KOPT-K1 (cell line): ENCODE data around the gene WNT5A.
"Not testable (repeated sequence)": the region's sequence is repeated elsewhere in the genome, so short reads cannot be mapped to it uniquely, and the experiment has no call there.

ENCODE experiments used
- H3K27ac ChIP-seq: fragments of 200-600 bp; sonication (generic); 2 replicates; pipeline ENCODE4 v1.5.1; 2016; ENCODE audit warnings: antibody characterized with exemption, mild to moderate bottlenecking, low read depth, low read length; ENCODE audit not compliant: poor library complexity, severe bottlenecking
- H3K36me3 ChIP-seq: fragments of 200-600 bp; sonication (generic); 2 replicates; pipeline ENCODE4 v1.5.1; 2017; ENCODE audit warnings: antibody characterized with exemption, mild to moderate bottlenecking, low read length, moderate library complexity; ENCODE audit not compliant: insufficient read depth
- H3K9me3 ChIP-seq: fragments of 200-600 bp; sonication (generic); 2 replicates; pipeline ENCODE4 v1.5.1; 2017; ENCODE audit warnings: antibody characterized with exemption, low read length, mild to moderate bottlenecking; ENCODE audit not compliant: insufficient read depth, poor library complexity, severe bottlenecking

WNT5A gene

GRCh38 chr3:55515550-55516246 lies 28.6 kb upstream of the WNT5A start:
- Histone ChIP-seq H3K27ac (no peak overlapping the region), H3K9me3 (no peaks in the 10 kb centered on the region), H3K36me3 (no peaks in the 10 kb centered on the region)

GRCh38 chr3:55514962-55515361 lies 27.9 kb upstream of the WNT5A start:
- Histone ChIP-seq H3K36me3 (no peaks in the 10 kb centered on the region), H3K9me3 (no peaks in the 10 kb centered on the region), H3K27ac (no peak overlapping the region)

GRCh38 chr3:55512571-55513343 lies 25.7 kb upstream of the WNT5A start:
- Histone ChIP-seq H3K36me3 (no peaks in the 10 kb centered on the region), H3K27ac (no peak overlapping the region), H3K9me3 (no peaks in the 10 kb centered on the region)

DNA sequence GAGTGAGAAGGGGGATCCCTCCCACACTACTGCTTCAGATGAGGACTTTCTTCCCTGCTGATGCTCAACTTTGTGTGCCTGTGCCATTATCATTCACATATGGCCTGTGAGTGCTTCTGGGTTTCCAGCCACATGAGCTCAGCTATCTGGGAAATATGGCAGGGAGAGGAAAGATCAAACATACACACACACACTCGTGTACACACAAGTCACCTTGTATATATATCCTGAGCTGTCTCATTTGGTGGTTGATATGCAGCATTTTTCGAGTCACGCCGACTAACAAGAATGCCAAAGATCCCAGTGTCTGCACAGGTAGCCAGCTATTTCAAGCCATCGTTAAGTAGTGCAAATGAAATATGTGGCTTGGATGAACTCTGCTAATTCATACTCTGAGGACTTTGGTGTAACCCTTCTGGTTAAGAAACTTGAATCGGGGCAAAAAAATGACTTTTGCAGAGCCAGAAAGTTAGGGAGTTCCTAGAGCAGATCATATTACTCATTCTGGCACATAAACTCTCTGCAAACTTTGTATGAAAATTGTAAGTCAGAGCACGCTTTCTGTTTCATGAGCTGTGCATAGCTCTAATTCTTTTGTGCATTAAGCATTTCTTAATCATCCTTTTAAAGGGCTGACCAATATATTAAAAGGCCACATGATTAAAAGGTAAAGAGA lies 24.9 kb upstream of the WNT5A start:
- Histone ChIP-seq H3K27ac (no peak overlapping the region), H3K36me3 (no peaks in the 10 kb centered on the region), H3K9me3 (no peaks in the 10 kb centered on the region)

DNA sequence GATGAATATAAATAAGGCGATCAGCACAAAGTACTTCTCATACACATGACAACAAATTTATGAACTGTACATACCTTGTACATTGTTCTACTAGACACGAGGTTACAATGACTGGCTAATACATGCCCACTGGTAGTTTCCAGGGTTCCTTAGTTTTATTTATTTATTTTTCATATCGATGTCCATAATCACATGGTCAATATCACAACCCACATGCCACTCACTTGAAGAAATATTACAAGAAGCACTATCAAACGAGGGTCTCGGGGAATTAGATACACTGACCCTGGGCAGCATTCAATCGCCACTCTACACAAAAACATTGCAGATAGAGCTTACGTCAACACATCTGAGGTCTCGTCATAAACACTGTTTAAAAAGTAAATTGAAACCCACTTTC lies 21.2 kb upstream of the WNT5A start:
- Histone ChIP-seq H3K36me3 (no peaks in the 10 kb centered on the region), H3K9me3 (no peaks in the 10 kb centered on the region), H3K27ac (no peak overlapping the region)

DNA sequence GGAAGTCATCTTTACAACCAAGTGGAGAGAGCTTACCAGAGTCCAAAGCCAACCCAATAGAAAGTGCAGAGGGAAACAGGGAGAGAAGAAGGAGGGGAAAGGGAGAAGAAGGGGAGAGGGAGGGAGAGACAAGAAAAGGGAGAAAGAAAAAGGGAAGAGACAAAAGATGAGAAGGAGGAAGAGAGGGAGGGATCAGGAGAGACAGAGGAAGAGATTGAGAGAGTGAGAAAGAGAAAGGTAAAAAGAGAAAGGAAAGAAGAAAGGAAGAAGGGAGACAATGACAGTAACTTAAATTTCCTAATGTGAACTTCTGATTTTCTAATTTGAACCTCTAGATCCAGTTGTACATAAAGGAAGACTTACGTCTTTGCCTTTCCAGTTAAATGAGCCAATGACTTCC lies 20.7 kb upstream of the WNT5A start:
- H3K36me3 ChIP-seq = no peaks in the 10 kb centered on the region
- no peaks in the 10 kb centered on the region for H3K9me3 ChIP-seq
- H3K27ac ChIP-seq = no peak overlapping the region

DNA sequence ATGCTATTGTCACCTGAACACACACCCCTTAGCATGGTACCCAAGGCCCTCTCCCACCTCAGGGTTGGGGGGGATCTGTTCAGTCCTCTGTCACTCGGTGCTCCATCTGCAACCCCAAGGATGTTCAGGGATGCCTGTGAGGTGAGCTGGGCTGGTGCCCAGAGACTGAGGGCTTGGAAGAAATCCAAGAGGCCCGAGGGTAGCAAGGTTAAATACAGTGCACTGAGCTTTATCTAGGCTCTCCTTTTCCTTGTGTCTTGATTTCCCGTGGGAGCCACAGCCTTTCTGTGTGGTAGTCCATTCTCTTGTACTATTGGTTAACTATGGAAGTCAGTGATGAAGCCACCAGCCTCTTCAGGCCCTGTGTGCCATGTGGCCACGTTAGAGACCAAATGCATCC lies 18.7 kb upstream of the WNT5A start:
- no peaks in the 10 kb centered on the region for H3K9me3 ChIP-seq
- H3K27ac ChIP-seq = no peak overlapping the region
- H3K36me3 ChIP-seq = no peaks in the 10 kb centered on the region

- not testable (repeated sequence) for H3K9me3 ChIP-seq, H3K27ac ChIP-seq, H3K36me3 ChIP-seq
These were observed 18.0 kb upstream of the WNT5A start for GRCh38 chr3:55505102-55505501.

DNA sequence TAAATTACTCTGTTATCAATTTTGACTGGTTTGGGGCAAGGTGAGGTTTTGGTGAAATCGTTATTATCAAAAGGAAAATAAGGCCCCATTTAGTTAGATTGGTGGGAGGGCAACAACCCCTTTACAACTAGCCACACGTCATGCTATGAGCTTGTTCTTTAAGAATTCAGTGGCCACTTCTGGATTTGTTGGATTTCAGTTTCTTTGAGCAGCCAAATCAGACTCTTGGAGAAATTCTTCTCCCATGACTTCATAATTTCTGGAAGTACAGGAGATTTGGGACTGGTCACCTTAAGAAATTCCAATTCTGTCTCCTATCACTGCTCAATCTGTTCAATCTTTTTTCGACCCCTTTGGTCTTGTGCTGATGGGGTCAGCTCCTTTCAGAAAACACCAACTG lies 14.8 kb upstream of the WNT5A start:
- Histone ChIP-seq H3K27ac (no peak overlapping the region), H3K36me3 (no peaks in the 10 kb centered on the region), H3K9me3 (no peaks in the 10 kb centered on the region)

GRCh38 chr3:55500555-55501330 lies 13.6 kb upstream of the WNT5A start:
- Histone ChIP-seq H3K27ac (no peak overlapping the region), H3K9me3 (no peaks in the 10 kb centered on the region), H3K36me3 (no peaks in the 10 kb centered on the region)

GRCh38 chr3:55498520-55498919 lies 11.4 kb upstream of the WNT5A start:
- Histone ChIP-seq H3K36me3 (no peaks in the 10 kb centered on the region), H3K27ac (no peak overlapping the region)

DNA sequence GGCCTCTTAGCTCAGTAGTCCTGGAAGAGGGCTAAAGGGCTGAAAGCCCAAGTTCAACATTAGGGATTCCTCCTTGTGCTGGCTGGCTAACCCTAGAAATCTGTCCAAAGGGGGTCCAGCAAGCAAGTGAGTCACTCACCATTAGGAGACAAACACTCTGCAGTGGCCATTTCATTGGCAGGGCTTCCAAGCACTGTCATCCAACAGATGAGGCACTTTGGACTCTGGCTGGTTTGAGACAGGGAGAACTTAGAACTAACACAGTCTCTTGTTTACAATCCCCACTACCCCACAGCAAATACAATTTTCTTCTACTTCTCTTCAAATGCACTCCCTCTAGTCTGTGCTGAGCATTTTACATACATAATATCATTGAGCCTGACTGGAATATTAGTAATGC lies 10.1 kb upstream of the WNT5A start:
- H3K27ac ChIP-seq = no peak overlapping the region
- H3K36me3 ChIP-seq = no peaks in the 10 kb centered on the region

More at GRCh38 chr3:55498520-55498919, 11.4 kb upstream of the WNT5A start:
- no peaks in the 10 kb centered on the region for H3K9me3 ChIP-seq

GRCh38 chr3:55494976-55495375 lies 7.9 kb upstream of the WNT5A start:
- no peak overlapping the region for H3K27ac ChIP-seq
- no peaks in the 10 kb centered on the region for H3K9me3 ChIP-seq

More for the DNA sequence above, 10.1 kb upstream of the WNT5A start:
- H3K9me3 ChIP-seq = no peaks in the 10 kb centered on the region

GRCh38 chr3:55492976-55493375 lies 5.9 kb upstream of the WNT5A start:
- Histone ChIP-seq H3K36me3 (no peaks in the 10 kb centered on the region), H3K9me3 (no peaks in the 10 kb centered on the region), H3K27ac (no peak overlapping the region)

More at GRCh38 chr3:55494976-55495375, 7.9 kb upstream of the WNT5A start:
- H3K36me3 ChIP-seq = no peaks in the 10 kb centered on the region

- H3K27ac ChIP-seq = no peak overlapping the region
These were observed 4.2 kb upstream of the WNT5A start for GRCh38 chr3:55491296-55491816.

More at GRCh38 chr3:55491296-55491816, 4.2 kb upstream of the WNT5A start:
- no peaks in the 10 kb centered on the region for H3K9me3 ChIP-seq
- H3K36me3 ChIP-seq = no peaks in the 10 kb centered on the region
